Endothelial cell (in vitro differentiated cells): ENCODE results near the gene IRF1. TPM values are rescaled to one million over a fixed set of nuclear protein-coding genes. Genes with fewer than 3 reads are reported as not detected.
"Not testable (repeated sequence)": the region's sequence is repeated elsewhere in the genome, so short reads cannot be mapped to it uniquely, and the experiment has no call there.

Experiments
- DNase-seq: peaks from one replicate; pipeline ENCODE4 v3.0.0; 2021; ENCODE audit warnings: low spot score
- H3K27ac Mint-ChIP-seq: one replicate; pipeline ENCODE4 v1.8.0; 2021; ENCODE audit warnings: mixed read lengths, inconsistent platforms; ENCODE audit not compliant: unreplicated experiment
- H3K27me3 Mint-ChIP-seq: one replicate; pipeline ENCODE4 v1.8.0; 2021; ENCODE audit warnings: mild to moderate bottlenecking, moderate library complexity, mixed read lengths, inconsistent platforms; ENCODE audit not compliant: unreplicated experiment
- H3K36me3 Mint-ChIP-seq: one replicate; pipeline ENCODE4 v1.8.0; 2021; ENCODE audit warnings: mild to moderate bottlenecking, low read depth, mixed read lengths, inconsistent platforms; ENCODE audit not compliant: unreplicated experiment
- H3K4me1 Mint-ChIP-seq: one replicate; pipeline ENCODE4 v1.8.0; 2021; ENCODE audit warnings: mild to moderate bottlenecking, mixed read lengths, inconsistent platforms; ENCODE audit not compliant: unreplicated experiment
- H3K4me3 Mint-ChIP-seq: one replicate; pipeline ENCODE4 v1.8.0; 2021; ENCODE audit warnings: mild to moderate bottlenecking, mixed read lengths, inconsistent platforms; ENCODE audit not compliant: unreplicated experiment
- H3K9me3 Mint-ChIP-seq: one replicate; pipeline ENCODE4 v1.8.0; 2021; ENCODE audit warnings: mixed read lengths, inconsistent platforms; ENCODE audit not compliant: unreplicated experiment
- CTCF ChIP-seq: fragments of 200-600 bp; sonication (generic); IDR thresholded peaks from one replicate; pipeline ENCODE4 v1.5.0; 2021; ENCODE audit warnings: antibody characterized with exemption; ENCODE audit not compliant: unreplicated experiment
- total RNA-seq: library from RNA; stranded (reverse); fragmentation: NEBNext Ultra II Directional; extraction: Animal tissue kit (Norgen Biotek cat#: 25700); gene quantifications from one replicate; pipeline ENCODE4 v1.2.1, GENCODE V29; 2021; ENCODE audit not compliant: unreplicated experiment

IRF1 gene
- total RNA-seq, 1 donor from 2014 or later = 7.1 TPM

- Mint-ChIP-seq H3K27ac (no peak overlapping the region), H3K4me3 (no peak overlapping the region), H3K4me1 (peaks cover 12% of the 10 kb centered on the region), H3K27me3 (peaks cover 3% of the 10 kb centered on the region), H3K36me3 (no peaks in the 10 kb centered on the region), H3K9me3 (no peaks in the 10 kb centered on the region)
- no peak for DNase-seq
- TF ChIP-seq CTCF = no peak
These were observed 34.7 kb upstream of the IRF1 start for GRCh38 chr5:132525299-132525724.

- H3K4me3 Mint-ChIP-seq, H3K27ac Mint-ChIP-seq, H3K27me3 Mint-ChIP-seq, H3K36me3 Mint-ChIP-seq, DNase-seq, H3K9me3 Mint-ChIP-seq: not testable (repeated sequence)
- peaks cover 12% of the 10 kb centered on the region for H3K4me1 Mint-ChIP-seq
These were observed 34.3 kb upstream of the IRF1 start for GRCh38 chr5:132524877-132525276.

- H3K36me3 Mint-ChIP-seq, H3K4me3 Mint-ChIP-seq: not testable (repeated sequence)
These were observed 31.5 kb upstream of the IRF1 start for GRCh38 chr5:132522067-132522466.

GRCh38 chr5:132513618-132514336 is 23.2 kb upstream of the IRF1 start:
- not testable (repeated sequence) for H3K27me3 Mint-ChIP-seq, H3K4me1 Mint-ChIP-seq, H3K4me3 Mint-ChIP-seq, H3K27ac Mint-ChIP-seq, DNase-seq, H3K9me3 Mint-ChIP-seq, H3K36me3 Mint-ChIP-seq

More at GRCh38 chr5:132522067-132522466, 31.5 kb upstream of the IRF1 start:
- not testable (repeated sequence) for DNase-seq, H3K27ac Mint-ChIP-seq, H3K9me3 Mint-ChIP-seq, H3K27me3 Mint-ChIP-seq, H3K4me1 Mint-ChIP-seq

- Mint-ChIP-seq H3K9me3 (no peaks in the 10 kb centered on the region), H3K27me3 (peaks cover 2% of the 10 kb centered on the region), H3K4me1 (no peaks in the 10 kb centered on the region), H3K36me3 (no peaks in the 10 kb centered on the region), H3K27ac (no peak overlapping the region), H3K4me3 (no peak overlapping the region)
- DNase-seq = no peak
- no peak for TF ChIP-seq CTCF
These were observed 19.5 kb upstream of the IRF1 start for GRCh38 chr5:132510076-132510475.

- Mint-ChIP-seq H3K27me3 (peaks cover 8% of the 10 kb centered on the region), H3K4me3 (no peak overlapping the region), H3K27ac (no peak overlapping the region), H3K36me3 (no peaks in the 10 kb centered on the region), H3K4me1 (no peaks in the 10 kb centered on the region), H3K9me3 (no peaks in the 10 kb centered on the region)
- no peak for DNase-seq
- TF ChIP-seq CTCF = peak; percentile 52
These were observed 15.6 kb upstream of the IRF1 start for GRCh38 chr5:132506094-132506692.
